ENCODE data around the gene MSI2. TPM values are rescaled to one million over a fixed set of nuclear protein-coding genes. Genes with fewer than 3 reads are reported as not detected.

Gene MSI2
- total RNA-seq, 1 donor from 2014 or later, result 144 TPM

- Mint-ChIP-seq H3K27me3 (ENCODE audit: low read depth) (no peaks in the 10 kb centered on the region), H3K36me3 (no peaks in the 10 kb centered on the region), H3K4me1 (peaks cover 40% of the 10 kb centered on the region), H3K9me3 (no peaks in the 10 kb centered on the region), H3K4me3 (no peak overlapping the region), H3K27ac (no peak overlapping the region)
- TF ChIP-seq, protein P1, sequence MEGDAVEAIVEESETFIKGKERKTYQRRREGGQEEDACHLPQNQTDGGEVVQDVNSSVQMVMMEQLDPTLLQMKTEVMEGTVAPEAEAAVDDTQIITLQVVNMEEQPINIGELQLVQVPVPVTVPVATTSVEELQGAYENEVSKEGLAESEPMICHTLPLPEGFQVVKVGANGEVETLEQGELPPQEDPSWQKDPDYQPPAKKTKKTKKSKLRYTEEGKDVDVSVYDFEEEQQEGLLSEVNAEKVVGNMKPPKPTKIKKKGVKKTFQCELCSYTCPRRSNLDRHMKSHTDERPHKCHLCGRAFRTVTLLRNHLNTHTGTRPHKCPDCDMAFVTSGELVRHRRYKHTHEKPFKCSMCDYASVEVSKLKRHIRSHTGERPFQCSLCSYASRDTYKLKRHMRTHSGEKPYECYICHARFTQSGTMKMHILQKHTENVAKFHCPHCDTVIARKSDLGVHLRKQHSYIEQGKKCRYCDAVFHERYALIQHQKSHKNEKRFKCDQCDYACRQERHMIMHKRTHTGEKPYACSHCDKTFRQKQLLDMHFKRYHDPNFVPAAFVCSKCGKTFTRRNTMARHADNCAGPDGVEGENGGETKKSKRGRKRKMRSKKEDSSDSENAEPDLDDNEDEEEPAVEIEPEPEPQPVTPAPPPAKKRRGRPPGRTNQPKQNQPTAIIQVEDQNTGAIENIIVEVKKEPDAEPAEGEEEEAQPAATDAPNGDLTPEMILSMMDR (IDR thresholded peaks at IDR 0.05; ENCODE audit: unreplicated experiment), result no peak
- DNase-seq (ENCODE audit: low spot score in 2 of 2, unreplicated experiment in 2 of 2), result no peak
Measured at GRCh38 chr17:57434361-57434760, 178.0 kb downstream of the MSI2 start.

DNA sequence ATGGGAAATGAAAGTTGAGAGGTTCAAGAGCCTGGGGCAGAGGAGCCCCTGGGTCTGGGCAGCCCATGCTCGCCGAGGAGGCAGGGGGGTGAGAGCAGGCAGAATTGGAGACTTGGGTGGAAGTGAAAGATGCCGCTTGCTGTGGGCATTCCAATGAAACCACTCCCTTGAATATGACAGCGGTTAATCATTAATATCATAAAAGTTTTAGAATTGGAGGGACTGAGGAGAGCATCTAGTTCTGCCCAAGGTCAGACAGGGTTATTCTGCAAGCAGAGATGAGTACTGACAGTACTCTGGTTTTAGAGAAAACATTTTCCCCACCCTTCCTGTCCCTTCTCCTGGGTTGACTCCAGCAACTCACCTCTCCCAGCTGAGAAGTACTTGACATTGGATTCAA lies 180.2 kb downstream of the MSI2 start:
- Mint-ChIP-seq H3K4me1 (peaks cover 56% of the 10 kb centered on the region), H3K27ac (no peak overlapping the region)

GRCh38 chr17:57438066-57438731 lies 181.9 kb downstream of the MSI2 start:
- Mint-ChIP-seq H3K4me3 (no peak overlapping the region), H3K27ac (peak overlapping the region; percentile 83), H3K4me1 (peaks cover 63% of the 10 kb centered on the region), H3K27me3 (ENCODE audit: low read depth) (no peaks in the 10 kb centered on the region), H3K36me3 (no peaks in the 10 kb centered on the region), H3K9me3 (no peaks in the 10 kb centered on the region)
- TF ChIP-seq, protein P1 (IDR thresholded peaks at IDR 0.05; ENCODE audit: unreplicated experiment), result no peak
- DNase-seq (ENCODE audit: low spot score in 2 of 2, unreplicated experiment in 2 of 2), result no peak

More for the DNA sequence above, 180.2 kb downstream of the MSI2 start:
- Mint-ChIP-seq H3K4me3 (no peak overlapping the region), H3K27me3 (ENCODE audit: low read depth) (no peaks in the 10 kb centered on the region), H3K36me3 (no peaks in the 10 kb centered on the region), H3K9me3 (no peaks in the 10 kb centered on the region)
- no peak for DNase-seq (ENCODE audit: low spot score in 2 of 2, unreplicated experiment in 2 of 2)
- TF ChIP-seq, protein P1 (IDR thresholded peaks at IDR 0.05; ENCODE audit: unreplicated experiment), result no peak

GRCh38 chr17:57439651-57440050 lies 183.3 kb downstream of the MSI2 start:
- Mint-ChIP-seq H3K9me3 (no peaks in the 10 kb centered on the region), H3K27me3 (ENCODE audit: low read depth) (no peaks in the 10 kb centered on the region), H3K4me1 (peaks cover 73% of the 10 kb centered on the region), H3K4me3 (no peak overlapping the region), H3K36me3 (no peaks in the 10 kb centered on the region), H3K27ac (peak overlapping the region; percentile 80)
- DNase-seq (ENCODE audit: low spot score in 2 of 2, unreplicated experiment in 2 of 2), result no peak
- TF ChIP-seq, protein P1 (IDR thresholded peaks at IDR 0.05; ENCODE audit: unreplicated experiment), result no peak

DNA sequence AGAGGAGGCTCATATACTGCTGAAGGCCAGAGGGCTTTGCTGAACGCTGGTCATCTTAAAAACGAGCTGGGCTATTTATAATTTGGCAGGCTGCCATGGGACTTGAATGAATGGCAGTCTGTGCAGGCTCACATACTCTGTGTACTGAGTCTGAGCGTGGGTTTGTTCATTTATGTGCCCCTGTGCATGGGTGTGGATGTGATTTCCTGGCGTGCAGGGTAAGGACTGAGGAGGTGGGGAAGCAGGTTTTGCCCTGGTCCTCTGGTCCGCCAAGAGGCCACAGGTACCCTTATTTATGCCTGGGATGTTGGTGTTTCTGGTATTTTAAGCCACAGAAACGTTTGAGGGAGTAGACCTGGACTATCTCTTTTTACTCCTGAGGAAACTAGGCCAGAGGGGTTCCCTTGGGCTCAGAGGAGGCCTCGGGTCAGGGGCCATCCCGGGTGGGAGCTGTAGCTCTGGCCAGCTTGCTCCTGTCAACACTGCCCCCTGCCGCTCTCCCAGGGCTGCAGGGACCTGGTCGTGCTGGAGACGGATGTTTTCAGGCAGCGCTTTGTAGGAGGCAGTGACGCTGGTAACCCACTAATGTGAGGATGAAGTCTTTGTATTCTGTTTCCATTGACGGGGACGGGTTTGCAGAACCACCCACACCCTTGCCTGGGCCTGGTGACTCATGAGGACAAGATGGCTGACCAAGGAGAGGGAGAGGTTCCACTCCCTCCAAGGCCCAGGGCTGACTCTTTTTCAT lies 184.4 kb downstream of the MSI2 start:
- Mint-ChIP-seq H3K9me3 (no peaks in the 10 kb centered on the region), H3K36me3 (no peaks in the 10 kb centered on the region), H3K4me3 (no peak overlapping the region), H3K27ac (peak overlapping the region; percentile 80), H3K27me3 (ENCODE audit: low read depth) (no peaks in the 10 kb centered on the region), H3K4me1 (peaks cover 81% of the 10 kb centered on the region)
- TF ChIP-seq, protein P1 (IDR thresholded peaks at IDR 0.05; ENCODE audit: unreplicated experiment), result no peak
- no peak for DNase-seq (ENCODE audit: low spot score in 2 of 2, unreplicated experiment in 2 of 2)

Measured in mesothelial cell of epicardium (in vitro differentiated cells).